Measurements from ENCODE around the gene MIER1. TPM values are rescaled to one million over a fixed set of nuclear protein-coding genes. Genes with fewer than 3 reads are reported as not detected.

MIER1 gene
- total RNA-seq, 1 experiment from 2014 or later: 29.2 TPM

- H3K9me3 ChIP-seq (ENCODE audit: low read length): no peaks in the 10 kb centered on the region
- peaks cover 7% of the 10 kb centered on the region; the same call in 1 of the 2 replicates for H3K4me1 ChIP-seq (ENCODE audit: low read length)
- peaks cover 30% of the 10 kb centered on the region for H3K36me3 ChIP-seq (ENCODE audit: insufficient read depth, low read length)
- no peak for DNase-seq
- no peak overlapping the region for H3K27ac ChIP-seq (ENCODE audit: low read length)
- no peaks in the 10 kb centered on the region for H4K20me1 ChIP-seq (ENCODE audit: insufficient read depth, low read depth, low read length)
- no peak overlapping the region for H3K9ac ChIP-seq (ENCODE audit: low read length)
- no peaks in the 10 kb centered on the region for H3K27me3 ChIP-seq (ENCODE audit: low read length)
- H2AFZ ChIP-seq (ENCODE audit: low read length): no peak overlapping the region
- no peaks in the 10 kb centered on the region for H3K9me2 ChIP-seq (replicated peaks; ENCODE audit: insufficient read depth, low read length)
- no peak overlapping the region for H3K4me2 ChIP-seq (ENCODE audit: low read depth, low read length, poor library complexity, severe bottlenecking)
- peaks cover 28% of the 10 kb centered on the region for H3K79me2 ChIP-seq (ENCODE audit: low read length)
- no peak overlapping the region for H3K4me3 ChIP-seq (ENCODE audit: low read length)
Measured at GRCh38 chr1:67005068-67005467, 80.3 kb downstream of the MIER1 start.

- Histone ChIP-seq H3K4me1 (ENCODE audit: low read length) (peaks cover 13% of the 10 kb centered on the region), H3K9ac (ENCODE audit: low read length) (no peak overlapping the region), H3K36me3 (ENCODE audit: insufficient read depth, low read length) (peaks cover 32% of the 10 kb centered on the region), H3K4me2 (ENCODE audit: low read depth, low read length, poor library complexity, severe bottlenecking) (no peak overlapping the region), H3K27ac (ENCODE audit: low read length) (no peak overlapping the region), H3K9me3 (ENCODE audit: low read length) (no peaks in the 10 kb centered on the region), H3K27me3 (ENCODE audit: low read length) (no peaks in the 10 kb centered on the region), H3K79me2 (ENCODE audit: low read length) (peaks cover 46% of the 10 kb centered on the region), H3K9me2 (replicated peaks; ENCODE audit: insufficient read depth, low read length) (no peaks in the 10 kb centered on the region), H2AFZ (ENCODE audit: low read length) (no peak overlapping the region), H3K4me3 (ENCODE audit: low read length) (no peak overlapping the region), H4K20me1 (ENCODE audit: insufficient read depth, low read depth, low read length) (no peaks in the 10 kb centered on the region)
- DNase-seq: no peak
Measured at GRCh38 chr1:67009792-67010191, 85.0 kb downstream of the MIER1 start.

GRCh38 chr1:67013573-67013972 is 88.8 kb downstream of the MIER1 start:
- Histone ChIP-seq H3K27me3 (ENCODE audit: low read length) (no peaks in the 10 kb centered on the region), H3K9me2 (replicated peaks; ENCODE audit: insufficient read depth, low read length) (no peaks in the 10 kb centered on the region), H2AFZ (ENCODE audit: low read length) (no peak overlapping the region), H3K4me1 (ENCODE audit: low read length) (peaks cover 13% of the 10 kb centered on the region), H3K27ac (ENCODE audit: low read length) (no peak overlapping the region), H4K20me1 (ENCODE audit: insufficient read depth, low read depth, low read length) (no peaks in the 10 kb centered on the region), H3K4me2 (ENCODE audit: low read depth, low read length, poor library complexity, severe bottlenecking) (no peak overlapping the region), H3K9me3 (ENCODE audit: low read length) (no peaks in the 10 kb centered on the region), H3K9ac (ENCODE audit: low read length) (no peak overlapping the region), H3K79me2 (ENCODE audit: low read length) (peaks cover 50% of the 10 kb centered on the region), H3K4me3 (ENCODE audit: low read length) (no peak overlapping the region), H3K36me3 (ENCODE audit: insufficient read depth, low read length) (peaks cover 41% of the 10 kb centered on the region)
- DNase-seq: no peak

DNA sequence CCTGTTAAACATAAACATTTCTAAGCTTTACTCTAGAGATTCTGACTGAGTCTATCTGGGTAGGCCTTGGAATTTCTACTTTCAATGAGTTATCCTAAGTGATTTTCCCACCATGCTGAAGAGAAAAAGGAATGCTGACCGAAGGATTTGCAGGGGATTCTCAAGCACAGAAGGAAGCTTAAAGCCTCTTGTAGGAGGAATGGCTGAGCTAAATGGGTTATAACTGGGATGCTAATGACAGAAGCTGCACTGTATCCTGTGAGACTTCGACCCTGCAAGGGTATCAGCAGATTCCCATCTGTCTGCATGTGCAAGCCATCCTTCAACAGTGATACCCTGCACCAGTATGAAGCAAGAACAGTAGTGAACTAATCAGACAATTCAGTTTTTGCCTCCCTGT is 93.8 kb downstream of the MIER1 start:
- peaks cover 30% of the 10 kb centered on the region for H3K36me3 ChIP-seq (ENCODE audit: insufficient read depth, low read length)
- no peak overlapping the region for H3K4me2 ChIP-seq (ENCODE audit: low read depth, low read length, poor library complexity, severe bottlenecking)
- no peak overlapping the region for H3K4me3 ChIP-seq (ENCODE audit: low read length)
- H3K9me2 ChIP-seq (replicated peaks; ENCODE audit: insufficient read depth, low read length): no peaks in the 10 kb centered on the region
- H3K9ac ChIP-seq (ENCODE audit: low read length): no peak overlapping the region
- H3K27me3 ChIP-seq (ENCODE audit: low read length): no peaks in the 10 kb centered on the region
- no peak overlapping the region for H3K27ac ChIP-seq (ENCODE audit: low read length)
- no peak overlapping the region for H2AFZ ChIP-seq (ENCODE audit: low read length)
- no peaks in the 10 kb centered on the region for H3K9me3 ChIP-seq (ENCODE audit: low read length)
- H3K4me1 ChIP-seq (ENCODE audit: low read length): peaks cover 6% of the 10 kb centered on the region
- H3K79me2 ChIP-seq (ENCODE audit: low read length): peaks cover 30% of the 10 kb centered on the region
- no peak for DNase-seq
- no peaks in the 10 kb centered on the region for H4K20me1 ChIP-seq (ENCODE audit: insufficient read depth, low read depth, low read length)

DNA sequence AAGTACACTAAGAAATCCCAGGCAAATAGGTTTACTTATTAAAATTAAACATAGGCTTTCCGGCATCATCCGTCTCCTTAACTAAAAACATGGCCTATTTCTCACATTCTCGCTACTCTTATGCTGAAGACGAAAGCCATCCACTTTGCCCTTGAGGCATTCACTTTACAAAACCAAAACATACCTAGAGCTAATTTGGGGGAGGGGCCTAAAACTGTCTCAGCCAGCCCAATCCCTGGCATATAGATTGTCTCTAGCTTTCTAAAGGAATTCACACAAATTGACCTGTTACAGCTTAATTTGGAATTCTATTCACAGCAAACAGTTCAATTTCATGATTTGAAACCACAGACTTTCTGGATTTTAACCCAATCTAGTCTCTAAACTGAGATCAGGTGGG is 94.3 kb downstream of the MIER1 start:
- H3K9me3 ChIP-seq (ENCODE audit: low read length): no peaks in the 10 kb centered on the region
- H3K27ac ChIP-seq (ENCODE audit: low read length): no peak overlapping the region
- peaks cover 25% of the 10 kb centered on the region for H3K79me2 ChIP-seq (ENCODE audit: low read length)
- peaks cover 28% of the 10 kb centered on the region for H3K36me3 ChIP-seq (ENCODE audit: insufficient read depth, low read length)
- no peaks in the 10 kb centered on the region for H4K20me1 ChIP-seq (ENCODE audit: insufficient read depth, low read depth, low read length)
- H3K9ac ChIP-seq (ENCODE audit: low read length): no peak overlapping the region
- no peak overlapping the region for H2AFZ ChIP-seq (ENCODE audit: low read length)
- no peaks in the 10 kb centered on the region for H3K27me3 ChIP-seq (ENCODE audit: low read length)
- no peak overlapping the region for H3K4me2 ChIP-seq (ENCODE audit: low read depth, low read length, poor library complexity, severe bottlenecking)
- H3K9me2 ChIP-seq (replicated peaks; ENCODE audit: insufficient read depth, low read length): no peaks in the 10 kb centered on the region
- DNase-seq: no peak
- H3K4me3 ChIP-seq (ENCODE audit: low read length): no peak overlapping the region
- H3K4me1 ChIP-seq (ENCODE audit: low read length): peaks cover 6% of the 10 kb centered on the region; the same call in 1 of the 2 replicates

- Histone ChIP-seq H3K36me3 (ENCODE audit: insufficient read depth, low read length) (peaks cover 31% of the 10 kb centered on the region), H3K9ac (ENCODE audit: low read length) (no peak overlapping the region), H3K4me2 (ENCODE audit: low read depth, low read length, poor library complexity, severe bottlenecking) (no peak overlapping the region), H4K20me1 (ENCODE audit: insufficient read depth, low read depth, low read length) (no peaks in the 10 kb centered on the region), H3K4me1 (ENCODE audit: low read length) (peaks cover 6% of the 10 kb centered on the region; the same call in 1 of the 2 replicates), H3K27ac (ENCODE audit: low read length) (no peak overlapping the region), H3K9me3 (ENCODE audit: low read length) (no peaks in the 10 kb centered on the region), H3K27me3 (ENCODE audit: low read length) (no peaks in the 10 kb centered on the region), H3K9me2 (replicated peaks; ENCODE audit: insufficient read depth, low read length) (no peaks in the 10 kb centered on the region), H3K79me2 (ENCODE audit: low read length) (peaks cover 25% of the 10 kb centered on the region), H2AFZ (ENCODE audit: low read length) (no peak overlapping the region), H3K4me3 (ENCODE audit: low read length) (no peak overlapping the region)
- no peak for DNase-seq
Measured at GRCh38 chr1:67019600-67020136, 94.9 kb downstream of the MIER1 start.

- no peaks in the 10 kb centered on the region for H4K20me1 ChIP-seq (ENCODE audit: insufficient read depth, low read depth, low read length)
- H2AFZ ChIP-seq (ENCODE audit: low read length): no peak overlapping the region
- peaks cover 37% of the 10 kb centered on the region for H3K36me3 ChIP-seq (ENCODE audit: insufficient read depth, low read length)
- no peak overlapping the region for H3K27ac ChIP-seq (ENCODE audit: low read length)
- H3K4me1 ChIP-seq (ENCODE audit: low read length): peaks cover 7% of the 10 kb centered on the region
- DNase-seq: no peak
- no peak overlapping the region for H3K4me3 ChIP-seq (ENCODE audit: low read length)
- no peak overlapping the region for H3K9ac ChIP-seq (ENCODE audit: low read length)
- H3K9me2 ChIP-seq (replicated peaks; ENCODE audit: insufficient read depth, low read length): no peaks in the 10 kb centered on the region
- no peaks in the 10 kb centered on the region for H3K27me3 ChIP-seq (ENCODE audit: low read length)
- H3K4me2 ChIP-seq (ENCODE audit: low read depth, low read length, poor library complexity, severe bottlenecking): no peak overlapping the region
- H3K79me2 ChIP-seq (ENCODE audit: low read length): peaks cover 28% of the 10 kb centered on the region
- H3K9me3 ChIP-seq (ENCODE audit: low read length): no peaks in the 10 kb centered on the region
Measured at GRCh38 chr1:67020304-67020703, 95.5 kb downstream of the MIER1 start.

DNA sequence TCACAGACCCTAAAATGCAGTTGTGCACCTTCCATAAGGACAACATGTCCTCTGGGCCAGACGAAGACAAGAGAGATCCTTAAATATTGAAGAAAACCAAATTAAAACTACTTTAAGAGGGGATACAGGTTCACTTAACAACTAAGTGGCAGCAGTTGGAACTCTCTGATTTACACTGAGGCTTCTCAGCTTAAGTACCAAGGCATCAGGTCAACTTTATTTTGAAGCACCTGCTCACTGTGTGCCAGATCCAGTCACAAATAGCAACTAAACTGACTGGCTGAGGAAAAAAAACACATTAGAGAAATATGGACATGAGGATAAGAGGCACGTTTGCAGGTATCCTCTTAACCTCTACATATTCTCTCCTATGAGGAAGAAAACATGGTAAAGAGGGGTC is 96.0 kb downstream of the MIER1 start:
- Histone ChIP-seq H3K4me1 (ENCODE audit: low read length) (peaks cover 10% of the 10 kb centered on the region), H2AFZ (ENCODE audit: low read length) (no peak overlapping the region), H3K79me2 (ENCODE audit: low read length) (peaks cover 31% of the 10 kb centered on the region), H3K9me2 (replicated peaks; ENCODE audit: insufficient read depth, low read length) (no peaks in the 10 kb centered on the region), H3K9me3 (ENCODE audit: low read length) (no peaks in the 10 kb centered on the region), H3K27ac (ENCODE audit: low read length) (no peak overlapping the region), H3K4me3 (ENCODE audit: low read length) (no peak overlapping the region), H4K20me1 (ENCODE audit: insufficient read depth, low read depth, low read length) (no peaks in the 10 kb centered on the region), H3K27me3 (ENCODE audit: low read length) (no peaks in the 10 kb centered on the region), H3K36me3 (ENCODE audit: insufficient read depth, low read length) (peaks cover 39% of the 10 kb centered on the region), H3K9ac (ENCODE audit: low read length) (no peak overlapping the region), H3K4me2 (ENCODE audit: low read depth, low read length, poor library complexity, severe bottlenecking) (no peak overlapping the region)
- no peak for DNase-seq
